ENCODE data around the gene LYPD6B. TPM values are rescaled to one million over a fixed set of nuclear protein-coding genes. Genes with fewer than 3 reads are reported as not detected.

Gene LYPD6B
- total RNA-seq, 2 donors from 2014 or later, result 12.6 to 14.5 TPM

DNA sequence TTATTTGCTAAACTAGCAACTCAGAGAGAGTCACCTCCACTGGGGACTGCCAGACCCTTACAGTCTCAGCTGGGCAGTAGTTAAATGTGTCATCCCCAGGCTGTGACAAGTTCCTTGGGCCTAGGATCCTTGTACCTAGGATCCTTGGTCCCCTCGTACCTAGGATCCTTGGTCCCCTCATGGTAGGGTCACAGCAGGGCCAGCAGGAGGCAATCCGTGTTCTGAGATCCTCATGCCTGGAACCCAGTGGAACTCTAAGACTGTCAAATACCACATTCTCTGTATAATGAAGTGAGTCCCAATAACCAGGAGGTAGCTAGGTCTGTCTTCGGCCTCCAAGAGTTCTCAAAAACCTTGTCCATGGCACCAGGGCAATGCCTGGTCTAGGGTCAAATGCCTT, 60.8 kb downstream of the LYPD6B start:
- Mint-ChIP-seq H3K27ac (no peak overlapping the region), H3K9me3 (no peaks in the 10 kb centered on the region), H3K36me3 (ENCODE audit: low read depth) (no peaks in the 10 kb centered on the region), H3K27me3 (ENCODE audit: insufficient read depth) (peaks cover 25% of the 10 kb centered on the region), H3K4me1 (peaks cover 23% of the 10 kb centered on the region), H3K4me3 (no peak overlapping the region)
- no peaks in the 10 kb centered on the region for H3K9me3 ChIP-seq (ENCODE audit: control insufficient read depth, low read length)
- DNase-seq, result no peak
- H3K36me3 ChIP-seq (ENCODE audit: control insufficient read depth, insufficient read depth, low read length), result no peaks in the 10 kb centered on the region
- H3K9ac ChIP-seq (ENCODE audit: extremely low read depth, low read length, poor library complexity, severe bottlenecking), result no peak overlapping the region
- H3K4me3 ChIP-seq (ENCODE audit: low read length), result no peak overlapping the region
- WGBS, 2 experiments (ENCODE audit: insufficient coverage in 1 of 2, insufficient read length in 1 of 2), result 60 to 67% methylated on average over 3 of the region's 3 CpGs
- no peaks in the 10 kb centered on the region for H3K4me1 ChIP-seq (ENCODE audit: control insufficient read depth, insufficient read depth, low read length)
- H3K27ac ChIP-seq (ENCODE audit: low read depth, low read length), result no peak overlapping the region
- peaks cover 27% of the 10 kb centered on the region for H3K27me3 ChIP-seq (ENCODE audit: control insufficient read depth, insufficient read depth, low read length, poor library complexity, severe bottlenecking)
- TF ChIP-seq, protein P1, sequence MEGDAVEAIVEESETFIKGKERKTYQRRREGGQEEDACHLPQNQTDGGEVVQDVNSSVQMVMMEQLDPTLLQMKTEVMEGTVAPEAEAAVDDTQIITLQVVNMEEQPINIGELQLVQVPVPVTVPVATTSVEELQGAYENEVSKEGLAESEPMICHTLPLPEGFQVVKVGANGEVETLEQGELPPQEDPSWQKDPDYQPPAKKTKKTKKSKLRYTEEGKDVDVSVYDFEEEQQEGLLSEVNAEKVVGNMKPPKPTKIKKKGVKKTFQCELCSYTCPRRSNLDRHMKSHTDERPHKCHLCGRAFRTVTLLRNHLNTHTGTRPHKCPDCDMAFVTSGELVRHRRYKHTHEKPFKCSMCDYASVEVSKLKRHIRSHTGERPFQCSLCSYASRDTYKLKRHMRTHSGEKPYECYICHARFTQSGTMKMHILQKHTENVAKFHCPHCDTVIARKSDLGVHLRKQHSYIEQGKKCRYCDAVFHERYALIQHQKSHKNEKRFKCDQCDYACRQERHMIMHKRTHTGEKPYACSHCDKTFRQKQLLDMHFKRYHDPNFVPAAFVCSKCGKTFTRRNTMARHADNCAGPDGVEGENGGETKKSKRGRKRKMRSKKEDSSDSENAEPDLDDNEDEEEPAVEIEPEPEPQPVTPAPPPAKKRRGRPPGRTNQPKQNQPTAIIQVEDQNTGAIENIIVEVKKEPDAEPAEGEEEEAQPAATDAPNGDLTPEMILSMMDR (conservative IDR thresholded peaks at IDR 0.05), result peak; percentile 61

- H3K4me1 ChIP-seq (ENCODE audit: control insufficient read depth, insufficient read depth, low read length), result no peaks in the 10 kb centered on the region
- peaks cover 20% of the 10 kb centered on the region for H3K27me3 ChIP-seq (ENCODE audit: control insufficient read depth, insufficient read depth, low read length, poor library complexity, severe bottlenecking)
- H3K27ac Mint-ChIP-seq, result no peak overlapping the region
- no peaks in the 10 kb centered on the region for H3K36me3 ChIP-seq (ENCODE audit: control insufficient read depth, insufficient read depth, low read length)
- H3K4me3 ChIP-seq (ENCODE audit: low read length), result no peak overlapping the region
- H3K9ac ChIP-seq (ENCODE audit: extremely low read depth, low read length, poor library complexity, severe bottlenecking), result no peak overlapping the region
- no peaks in the 10 kb centered on the region for H3K9me3 Mint-ChIP-seq
- H3K27me3 Mint-ChIP-seq (ENCODE audit: insufficient read depth), result peaks cover 19% of the 10 kb centered on the region
- H3K27ac ChIP-seq (ENCODE audit: low read depth, low read length), result no peak overlapping the region
- 92 to 94% methylated on average over 8 to 12 of the region's 12 CpGs for WGBS, 2 experiments (ENCODE audit: insufficient coverage in 1 of 2, insufficient read length in 1 of 2)
- peaks cover 12% of the 10 kb centered on the region for H3K9me3 ChIP-seq (ENCODE audit: control insufficient read depth, low read length)
- no peak for DNase-seq
- peaks cover 14% of the 10 kb centered on the region for H3K4me1 Mint-ChIP-seq
- H3K4me3 Mint-ChIP-seq, result no peak overlapping the region
- TF ChIP-seq, protein P1 (conservative IDR thresholded peaks at IDR 0.05), result no peak
- no peaks in the 10 kb centered on the region for H3K36me3 Mint-ChIP-seq (ENCODE audit: low read depth)
Measured at GRCh38 chr2:149100739-149101699, 62.5 kb downstream of the LYPD6B start.

DNA sequence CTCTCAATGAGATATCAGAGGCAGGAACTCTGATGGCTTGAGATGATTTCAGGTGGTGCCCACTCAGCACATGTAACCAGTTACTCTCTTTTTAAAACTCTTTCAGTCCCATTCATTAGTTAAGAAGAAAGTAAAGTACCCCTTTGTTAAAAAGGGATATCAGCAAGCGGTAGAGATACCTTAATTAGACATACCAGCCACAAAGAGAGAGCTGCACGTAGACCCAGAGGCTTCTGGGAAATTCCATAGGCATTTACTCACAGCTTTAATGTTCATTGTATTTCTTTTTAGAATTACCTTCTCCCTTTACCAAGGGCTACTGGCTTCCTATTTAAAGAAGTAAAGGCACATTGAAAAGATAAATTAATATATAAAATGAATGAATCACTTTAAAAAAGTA, 63.3 kb downstream of the LYPD6B start:
- H3K36me3 ChIP-seq (ENCODE audit: control insufficient read depth, insufficient read depth, low read length), result no peaks in the 10 kb centered on the region
- H3K9ac ChIP-seq (ENCODE audit: extremely low read depth, low read length, poor library complexity, severe bottlenecking), result no peak overlapping the region
- no peak for DNase-seq
- TF ChIP-seq, protein P1 (conservative IDR thresholded peaks at IDR 0.05), result no peak
- H3K9me3 ChIP-seq (ENCODE audit: control insufficient read depth, low read length), result peaks cover 17% of the 10 kb centered on the region
- no peak overlapping the region for H3K27ac Mint-ChIP-seq
- H3K27ac ChIP-seq (ENCODE audit: low read depth, low read length), result no peak overlapping the region
- no peak overlapping the region for H3K4me3 ChIP-seq (ENCODE audit: low read length)
- H3K4me3 Mint-ChIP-seq, result no peak overlapping the region
- H3K36me3 Mint-ChIP-seq (ENCODE audit: low read depth), result no peaks in the 10 kb centered on the region
- H3K4me1 ChIP-seq (ENCODE audit: control insufficient read depth, insufficient read depth, low read length), result no peaks in the 10 kb centered on the region
- H3K27me3 Mint-ChIP-seq (ENCODE audit: insufficient read depth), result peaks cover 18% of the 10 kb centered on the region
- H3K9me3 Mint-ChIP-seq, result peaks cover 2% of the 10 kb centered on the region
- H3K4me1 Mint-ChIP-seq, result peaks cover 7% of the 10 kb centered on the region
- WGBS, 2 experiments (ENCODE audit: insufficient coverage in 1 of 2, insufficient read length in 1 of 2), result 95 to 100% methylated on average over 1 to 2 of the region's 2 CpGs
- H3K27me3 ChIP-seq (ENCODE audit: control insufficient read depth, insufficient read depth, low read length, poor library complexity, severe bottlenecking), result peaks cover 18% of the 10 kb centered on the region
